ENCODE measurements around the gene C1orf167. TPM values are rescaled to one million over a fixed set of nuclear protein-coding genes. Genes with fewer than 3 reads are reported as not detected.

Gene C1orf167
- total RNA-seq, 1 experiment from 2014 or later: 0.95 TPM

DNA sequence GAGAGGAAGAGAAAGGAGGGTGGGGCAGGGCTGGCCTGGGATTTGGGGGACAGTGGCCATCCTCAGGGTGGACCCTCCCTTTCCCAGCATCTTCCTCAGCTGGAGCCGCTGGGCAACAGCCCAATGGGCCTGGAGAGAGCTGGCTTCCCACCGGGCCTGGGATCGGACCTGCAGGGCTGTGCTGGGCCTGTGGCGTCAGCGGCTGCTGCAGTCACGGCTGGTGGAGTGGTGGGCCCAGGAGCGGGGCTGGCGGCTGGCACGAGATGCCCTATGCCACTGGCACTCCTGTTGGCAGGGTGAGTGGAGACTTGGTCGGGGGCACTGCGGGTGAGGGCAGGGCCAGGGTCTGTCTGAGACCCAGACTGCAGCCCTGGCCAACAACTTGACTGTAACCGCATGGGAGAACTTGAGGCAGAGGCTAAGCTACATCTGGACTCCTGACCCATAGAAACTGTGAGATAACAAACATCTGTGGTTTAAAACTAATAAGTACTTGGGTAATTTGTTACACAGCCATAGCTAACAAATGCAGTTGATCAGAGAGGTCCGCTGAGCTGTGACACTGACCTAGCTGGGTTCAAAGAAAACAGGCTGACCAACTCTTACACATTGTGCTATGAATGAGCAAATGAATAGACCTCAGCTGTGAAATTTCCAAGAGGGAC lies 17.9 kb downstream of the C1orf167 start:
- in situ Hi-C loops (cut with HindIII; ENCODE audit: low pct_unique_long_range_greater_than_20kb, low sequenced_read_pairs): no loop called here

DNA sequence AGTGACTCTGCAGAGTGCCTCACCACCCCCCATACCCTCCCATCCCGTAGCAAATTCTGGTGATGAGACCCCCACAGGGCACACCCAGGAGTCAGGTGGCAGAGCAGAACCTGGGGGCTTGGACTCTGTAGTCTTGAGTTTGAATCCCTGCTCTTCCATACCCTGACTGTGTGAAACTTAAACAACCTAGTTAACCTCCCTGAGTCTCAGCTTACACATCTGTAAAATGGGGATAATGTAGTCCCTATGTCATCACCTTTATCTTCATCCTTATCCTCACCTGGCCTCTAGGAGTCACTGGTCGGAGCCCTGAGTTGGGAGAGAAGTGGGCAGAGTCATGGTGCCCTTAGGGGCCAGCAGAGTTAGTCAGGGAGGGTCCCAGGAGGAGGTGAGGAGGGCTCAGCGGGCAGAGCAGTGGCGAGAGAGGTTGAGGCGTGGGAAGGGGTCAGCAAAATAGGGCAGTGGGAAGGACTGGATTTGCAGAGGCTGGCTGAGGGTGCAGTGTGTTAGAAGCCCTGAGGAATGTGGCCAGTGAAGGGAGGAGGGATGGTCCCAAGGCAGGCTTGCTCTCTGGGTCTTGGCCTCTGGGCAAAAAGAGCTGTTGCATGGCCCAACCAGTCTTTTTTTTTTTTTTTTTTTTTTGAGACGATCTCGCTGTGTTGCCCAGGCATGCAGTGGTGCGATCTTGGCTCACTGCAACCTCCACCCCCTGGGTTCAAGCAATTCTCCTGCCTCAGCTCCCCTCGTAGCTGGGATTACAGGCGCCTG lies 18.6 kb downstream of the C1orf167 start:
- no peak for DNase-seq (ENCODE audit: low read depth)
- in situ Hi-C loops (cut with HindIII; ENCODE audit: low pct_unique_long_range_greater_than_20kb, low sequenced_read_pairs): no loop called here

More for the DNA sequence above, 17.9 kb downstream of the C1orf167 start:
- no peak for DNase-seq (ENCODE audit: low read depth)

- in situ Hi-C loops (cut with HindIII; ENCODE audit: low pct_unique_long_range_greater_than_20kb, low sequenced_read_pairs): no loop called here
- DNase-seq (ENCODE audit: low read depth): no peak
Observed at GRCh38 chr1:11781297-11781696, 19.3 kb downstream of the C1orf167 start.

DNA sequence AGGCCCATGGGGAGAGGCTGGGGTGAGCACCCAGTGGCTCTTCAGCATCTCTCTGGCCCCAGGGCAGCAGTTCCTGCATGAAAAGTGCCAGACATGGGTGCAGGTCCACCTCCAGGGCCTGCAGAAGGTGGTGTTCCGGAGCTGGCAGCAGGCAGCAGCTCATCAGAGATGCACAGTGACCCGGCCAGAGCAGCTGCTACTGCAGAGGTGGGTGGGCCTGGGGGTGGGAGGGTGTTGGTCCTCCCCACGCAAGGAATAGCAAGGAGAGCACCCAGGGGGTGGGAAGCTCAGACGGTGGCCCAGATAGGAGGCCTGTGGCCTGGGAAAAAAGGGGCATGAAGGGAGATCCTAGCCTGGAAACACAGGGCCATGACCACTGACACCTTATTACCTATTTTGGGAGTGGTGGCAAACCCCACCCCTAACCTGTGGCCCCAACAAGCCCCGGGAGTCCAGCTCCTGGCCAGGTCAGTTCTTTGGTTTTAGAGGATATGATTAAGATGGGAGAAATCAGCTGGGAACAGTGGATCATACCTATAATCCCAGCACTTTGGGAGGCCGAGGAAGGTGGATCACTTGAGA lies 20.2 kb downstream of the C1orf167 start:
- no peak for DNase-seq (ENCODE audit: low read depth)
- in situ Hi-C loops (cut with HindIII; ENCODE audit: low pct_unique_long_range_greater_than_20kb, low sequenced_read_pairs): no loop called here

- in situ Hi-C loops (cut with HindIII; ENCODE audit: low pct_unique_long_range_greater_than_20kb, low sequenced_read_pairs): no loop called here
- no peak for DNase-seq (ENCODE audit: low read depth)
Observed at GRCh38 chr1:11783556-11783955, 21.6 kb downstream of the C1orf167 start.

DNA sequence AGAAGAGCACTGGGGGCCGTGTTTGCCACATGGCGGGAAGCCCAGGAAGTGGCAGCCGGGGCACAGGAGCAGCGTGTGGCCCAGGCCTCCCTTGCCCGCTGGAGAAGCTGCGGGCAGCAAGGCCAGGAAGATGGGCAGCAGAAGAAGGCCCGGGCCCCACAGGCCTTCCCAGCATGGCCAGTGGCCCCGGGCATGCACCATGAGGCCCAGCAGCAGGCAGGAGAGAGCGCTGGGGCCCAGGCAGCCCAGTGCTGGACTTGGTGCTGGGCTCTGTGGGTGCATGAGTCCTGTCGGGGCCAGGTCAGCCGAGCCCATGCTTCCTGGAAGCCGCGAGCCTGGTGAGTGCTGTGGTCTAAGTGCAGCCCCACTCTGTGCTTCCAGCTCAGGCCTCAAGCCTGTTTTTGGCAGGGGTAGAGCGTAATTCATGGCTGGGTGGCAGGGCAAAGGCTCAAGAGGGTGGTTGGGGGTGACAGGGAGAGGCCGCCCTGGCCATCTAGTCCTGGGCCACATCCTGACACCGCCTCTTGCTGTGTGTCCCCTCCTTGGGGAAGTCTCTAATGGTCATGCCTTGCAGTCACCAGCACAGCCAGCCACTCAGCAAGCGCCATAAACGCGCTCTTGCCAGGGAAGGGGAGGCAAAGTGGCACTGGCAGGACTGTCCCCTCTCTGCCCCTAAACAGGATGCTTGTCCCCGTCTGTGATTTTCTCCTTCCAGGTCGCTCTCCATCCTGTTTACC lies 22.4 kb downstream of the C1orf167 start:
- no peak for DNase-seq (ENCODE audit: low read depth)
- in situ Hi-C loops (cut with HindIII; ENCODE audit: low pct_unique_long_range_greater_than_20kb, low sequenced_read_pairs): no loop called here

DNA sequence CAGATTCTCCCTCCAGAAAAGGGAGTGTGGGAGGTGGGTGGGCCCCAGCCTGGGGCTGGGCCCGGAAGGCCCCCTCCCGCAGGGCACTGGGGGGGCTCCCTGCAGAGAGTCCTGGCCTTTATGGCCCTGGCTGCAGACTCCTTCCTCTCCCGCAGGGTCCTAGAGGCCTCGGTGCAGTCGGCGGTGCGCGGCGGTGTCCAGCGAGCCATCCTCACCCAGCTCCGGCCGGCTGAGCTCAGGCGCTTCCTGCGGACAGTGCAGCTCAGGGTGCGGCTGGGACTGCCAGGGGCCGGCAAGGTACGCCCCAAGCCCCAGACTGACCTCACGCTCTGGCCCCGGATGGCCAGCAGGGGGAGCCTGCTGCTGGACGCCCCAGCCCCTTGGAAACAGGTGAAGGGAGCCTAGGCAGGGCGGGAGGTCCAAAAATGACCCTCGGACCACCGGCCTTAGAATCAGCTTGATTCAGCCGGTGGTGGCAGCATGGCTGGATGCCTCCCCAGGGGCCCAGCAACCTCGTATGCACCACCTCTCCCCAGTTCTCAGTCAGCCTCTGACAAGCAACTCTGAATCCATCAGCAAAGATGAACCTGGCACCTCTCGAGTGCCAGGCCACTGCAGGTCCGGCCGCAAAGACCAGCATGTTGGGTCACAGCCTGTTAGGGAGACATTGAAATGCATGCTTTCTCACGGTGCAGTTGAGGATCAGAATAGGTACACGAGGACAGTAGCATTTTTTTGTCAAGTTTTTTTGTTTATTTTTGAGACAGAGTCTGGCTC lies 23.2 kb downstream of the C1orf167 start:
- in situ Hi-C loops (cut with HindIII; ENCODE audit: low pct_unique_long_range_greater_than_20kb, low sequenced_read_pairs): no loop called here
- DNase-seq (ENCODE audit: low read depth): peak; percentile 73

DNA sequence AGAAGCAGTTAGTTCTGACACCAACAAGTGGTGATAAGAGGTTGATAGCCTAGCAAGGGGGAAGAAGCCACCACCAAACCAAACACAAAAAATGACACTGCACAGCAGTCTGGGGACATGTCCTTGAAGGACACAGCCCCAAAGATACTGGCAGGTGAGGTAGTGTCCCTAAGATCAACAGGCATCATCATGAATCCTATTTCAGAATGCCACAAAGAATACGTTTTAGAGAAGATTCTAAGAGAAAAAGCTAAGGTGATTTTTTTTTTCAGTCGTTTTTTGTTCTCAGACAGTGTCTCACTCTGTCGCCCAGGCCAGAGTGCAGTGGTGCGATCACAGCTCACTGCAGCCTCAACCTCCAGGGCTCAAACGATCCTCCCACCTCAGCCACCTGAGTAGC lies 24.2 kb downstream of the C1orf167 start:
- in situ Hi-C loops (cut with HindIII; ENCODE audit: low pct_unique_long_range_greater_than_20kb, low sequenced_read_pairs): no loop called here
- DNase-seq (ENCODE audit: low read depth): no peak

GRCh38 chr1:11787251-11787803 lies 25.3 kb downstream of the C1orf167 start:
- in situ Hi-C loops (cut with HindIII; ENCODE audit: low pct_unique_long_range_greater_than_20kb, low sequenced_read_pairs): no loop called here
- DNase-seq (ENCODE audit: low read depth): peak; percentile 68

DNA sequence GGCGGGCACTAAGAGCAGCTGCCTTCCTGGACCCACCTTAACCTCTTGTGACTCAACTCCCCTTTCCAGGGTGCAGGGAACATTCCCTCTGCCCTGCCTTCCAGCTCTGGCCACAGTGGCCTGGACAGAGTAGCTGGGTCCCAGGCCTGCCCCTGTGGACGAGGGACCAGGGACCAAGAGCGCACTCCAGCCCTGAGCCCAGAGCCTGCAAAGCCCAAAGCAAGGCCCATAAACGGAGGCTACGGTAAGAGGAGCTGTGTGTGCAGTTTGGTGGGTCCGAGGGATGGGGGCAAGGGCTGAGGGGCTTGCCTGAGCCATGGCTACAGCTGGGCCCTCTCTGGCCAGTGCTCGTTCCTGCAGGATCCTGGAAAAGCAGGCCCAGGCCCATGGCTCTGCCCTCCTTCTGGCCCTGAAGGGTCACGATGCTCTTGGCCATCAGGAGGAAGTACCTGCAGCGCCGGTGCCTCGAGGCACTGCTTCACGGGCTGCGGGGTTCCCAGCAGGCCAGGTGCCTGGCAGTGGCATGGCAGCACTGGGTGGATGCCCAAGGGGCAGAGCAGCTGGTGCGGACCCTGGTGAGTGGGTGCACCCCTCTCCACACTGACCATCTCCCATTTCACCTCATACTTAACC lies 25.9 kb downstream of the C1orf167 start:
- in situ Hi-C loops (cut with HindIII; ENCODE audit: low pct_unique_long_range_greater_than_20kb, low sequenced_read_pairs): no loop called here

DNA sequence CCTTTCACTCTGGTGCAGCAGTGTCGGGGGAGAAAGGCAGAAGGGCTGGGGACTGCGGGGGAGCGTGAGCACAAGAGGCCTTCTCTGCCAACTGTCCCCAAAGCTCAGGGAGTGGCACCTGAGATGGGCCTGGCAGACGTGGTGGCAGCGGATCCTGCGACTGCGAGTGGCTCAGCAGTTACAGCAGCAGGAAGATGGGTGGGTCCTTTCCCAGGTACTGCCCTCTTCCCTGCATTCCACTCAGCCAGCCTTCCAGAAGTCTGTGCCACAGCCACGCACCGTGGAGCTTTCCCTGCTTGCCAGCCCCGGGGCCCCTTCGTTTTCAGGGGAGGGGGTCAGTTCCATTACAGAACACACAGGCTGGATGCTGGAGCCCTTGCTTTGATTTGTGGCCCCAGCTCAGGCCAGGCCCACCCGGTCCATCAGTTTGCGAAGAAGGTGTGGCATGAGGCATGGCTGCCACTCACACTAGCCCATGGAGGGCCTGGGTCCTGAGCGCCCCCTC lies 26.6 kb downstream of the C1orf167 start:
- DNase-seq (ENCODE audit: low read depth): no peak
- in situ Hi-C loops (cut with HindIII; ENCODE audit: low pct_unique_long_range_greater_than_20kb, low sequenced_read_pairs): no loop called here

More for the DNA sequence above, 25.9 kb downstream of the C1orf167 start:
- DNase-seq (ENCODE audit: low read depth): no peak

DNA sequence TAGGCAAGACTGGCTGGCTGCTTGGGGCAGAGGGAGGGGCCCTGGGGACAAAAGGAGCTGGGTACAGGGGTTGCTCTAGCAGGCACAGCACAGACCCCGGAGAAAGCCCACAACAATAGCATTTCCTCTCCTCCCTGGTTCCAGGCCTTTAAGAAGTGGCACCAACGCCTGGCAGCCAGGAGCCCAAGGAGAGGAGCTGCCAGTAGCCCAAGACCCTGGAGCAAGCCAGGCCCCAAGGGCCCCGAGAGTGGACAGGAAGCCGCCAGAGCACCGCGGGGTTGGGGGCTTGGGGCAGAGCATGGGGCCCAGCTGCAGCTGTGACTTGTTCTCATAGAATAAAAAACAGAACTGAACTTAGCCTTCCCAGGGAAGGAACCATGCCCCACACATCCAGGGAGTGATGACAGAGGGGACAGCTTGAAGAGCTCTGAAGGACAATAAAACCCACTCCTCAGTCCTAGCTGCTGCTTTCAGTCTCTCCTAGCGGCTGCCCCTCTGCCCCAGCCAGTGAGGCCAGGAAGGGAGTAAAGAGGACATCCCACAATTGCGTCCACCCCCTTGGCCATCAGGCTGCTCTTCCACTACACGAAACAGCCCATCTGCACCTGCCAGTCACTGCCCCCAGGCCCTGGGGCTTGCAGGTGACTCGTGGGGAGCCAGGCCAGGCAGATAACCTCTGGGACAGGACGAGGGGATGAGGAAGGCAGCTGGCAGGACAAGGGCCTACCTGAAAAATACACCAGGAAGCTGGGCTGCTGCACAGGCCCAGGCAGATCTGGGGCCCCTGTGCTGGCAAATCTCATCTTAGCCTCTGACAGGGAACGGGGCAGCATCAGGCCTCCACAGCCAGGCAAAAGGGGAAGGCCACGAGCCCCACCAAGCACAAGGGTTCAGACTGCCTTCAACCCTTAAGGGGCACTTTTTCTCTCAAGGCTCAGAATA lies 27.4 kb downstream of the C1orf167 start:
- DNase-seq (ENCODE audit: low read depth): no peak
- in situ Hi-C loops (cut with HindIII; ENCODE audit: low pct_unique_long_range_greater_than_20kb, low sequenced_read_pairs): no loop called here

DNA sequence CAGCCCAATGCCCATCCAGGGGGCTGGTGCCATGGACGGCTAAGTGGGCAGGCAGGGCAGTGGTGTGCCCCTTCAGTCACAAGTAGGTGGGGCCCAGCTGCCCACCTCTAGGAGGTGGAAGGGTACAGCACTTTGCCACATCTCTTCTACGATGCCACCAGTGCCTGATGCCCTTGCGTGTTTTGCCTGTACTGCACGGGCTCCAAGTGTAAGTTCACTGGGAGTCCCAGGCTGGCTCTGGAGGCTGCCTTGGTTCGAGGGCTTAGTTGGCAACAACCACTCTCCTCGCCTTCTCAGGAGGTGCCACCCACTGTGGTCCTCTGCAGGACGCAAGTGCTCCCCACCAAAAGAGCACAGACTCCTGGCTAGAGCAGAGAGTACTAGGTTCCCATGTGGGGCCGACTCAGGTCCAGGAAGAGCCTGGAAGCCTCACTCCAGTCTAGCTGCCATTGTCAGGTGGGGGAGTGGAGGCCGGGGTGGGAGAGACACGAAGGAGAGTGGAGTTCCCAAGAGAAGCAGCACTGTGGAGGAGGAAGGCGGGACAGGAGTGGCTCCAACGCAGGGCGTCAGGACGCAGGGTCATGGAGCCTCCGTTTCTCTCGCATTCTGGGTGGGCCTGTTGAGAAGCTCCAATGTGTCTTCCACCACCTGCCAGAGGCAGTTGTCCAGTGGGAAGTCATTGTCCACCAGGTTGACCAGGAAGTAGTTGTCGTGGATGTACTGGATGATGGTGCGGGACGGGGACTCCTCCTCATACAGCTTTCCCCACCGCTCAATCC lies 28.3 kb downstream of the C1orf167 start:
- in situ Hi-C loops (cut with HindIII; ENCODE audit: low pct_unique_long_range_greater_than_20kb, low sequenced_read_pairs): no loop called here
- no peak for DNase-seq (ENCODE audit: low read depth)

- DNase-seq (ENCODE audit: low read depth): peak; percentile 62
- in situ Hi-C loops (cut with HindIII; ENCODE audit: low pct_unique_long_range_greater_than_20kb, low sequenced_read_pairs): no loop called here
Observed at GRCh38 chr1:11790880-11791715, 29.1 kb downstream of the C1orf167 start.

DNA sequence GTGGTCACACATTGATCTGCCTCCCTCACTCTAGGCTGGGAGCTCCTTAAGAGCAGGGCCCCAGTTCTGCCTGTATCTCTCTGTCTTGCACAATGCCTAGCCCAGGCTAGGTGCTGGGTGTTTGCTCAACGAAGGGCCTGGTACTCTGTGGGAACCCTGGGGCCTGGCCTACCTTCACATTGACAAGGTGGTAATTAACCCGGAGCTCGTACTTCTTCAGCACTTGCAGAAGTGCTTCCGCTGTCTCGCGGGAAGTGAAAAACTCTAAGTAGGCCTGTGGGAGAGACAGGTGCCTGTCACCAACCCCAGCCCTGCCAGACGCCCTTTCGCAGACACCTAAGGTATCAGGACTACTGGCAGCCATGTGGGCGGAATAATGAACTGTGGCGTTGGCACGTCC lies 30.1 kb downstream of the C1orf167 start:
- no peak for DNase-seq (ENCODE audit: low read depth)
- in situ Hi-C loops (cut with HindIII; ENCODE audit: low pct_unique_long_range_greater_than_20kb, low sequenced_read_pairs): no loop called here

All from Caki2 (cell line).